Brain microvascular endothelial cell (primary cell): ENCODE results near the gene MUC5B.

Experiments used
- DNase-seq: peaks from one replicate; pipeline ENCODE4 v3.0.0-alpha.2; 2020
- H3K27ac ChIP-seq: fragments of 250-450 bp; sonication (Bioruptor Pico); 2 replicates; pipeline ENCODE4 v1.5.1; 2020; ENCODE audit warnings: mild to moderate bottlenecking, moderate library complexity
- H3K27me3 ChIP-seq: fragments of 250-450 bp; sonication (Bioruptor Pico); replicated peaks from 2 replicates; pipeline ENCODE4 v1.5.1; 2020; ENCODE audit warnings: mild to moderate bottlenecking
- H3K36me3 ChIP-seq: fragments of 250-450 bp; sonication (Bioruptor Pico); replicated peaks from 2 replicates; pipeline ENCODE4 v1.5.1; 2020; ENCODE audit warnings: mild to moderate bottlenecking
- H3K4me3 ChIP-seq: 2 replicates; pipeline ENCODE4 v1.5.1; 2011; ENCODE audit warnings: low read depth, mild to moderate bottlenecking, control low read depth, low read length, moderate library complexity
- in situ Hi-C: cut with HindIII; loops from 2 replicates; pipeline ENCODE4 v1.10.0; 2017; ENCODE audit warnings: low sequenced_read_pairs, low pct_ligation_motif_present
- TF ChIP-seq, protein P1 (sequence below): IDR thresholded peaks from 2 replicates; pipeline ENCODE4 v1.5.1; 2011; ENCODE audit warnings: low read depth, mild to moderate bottlenecking, moderate library complexity, low read length, control low read depth, inconsistent platforms; ENCODE audit errors: missing control alignments

The MUC5B gene

DNA sequence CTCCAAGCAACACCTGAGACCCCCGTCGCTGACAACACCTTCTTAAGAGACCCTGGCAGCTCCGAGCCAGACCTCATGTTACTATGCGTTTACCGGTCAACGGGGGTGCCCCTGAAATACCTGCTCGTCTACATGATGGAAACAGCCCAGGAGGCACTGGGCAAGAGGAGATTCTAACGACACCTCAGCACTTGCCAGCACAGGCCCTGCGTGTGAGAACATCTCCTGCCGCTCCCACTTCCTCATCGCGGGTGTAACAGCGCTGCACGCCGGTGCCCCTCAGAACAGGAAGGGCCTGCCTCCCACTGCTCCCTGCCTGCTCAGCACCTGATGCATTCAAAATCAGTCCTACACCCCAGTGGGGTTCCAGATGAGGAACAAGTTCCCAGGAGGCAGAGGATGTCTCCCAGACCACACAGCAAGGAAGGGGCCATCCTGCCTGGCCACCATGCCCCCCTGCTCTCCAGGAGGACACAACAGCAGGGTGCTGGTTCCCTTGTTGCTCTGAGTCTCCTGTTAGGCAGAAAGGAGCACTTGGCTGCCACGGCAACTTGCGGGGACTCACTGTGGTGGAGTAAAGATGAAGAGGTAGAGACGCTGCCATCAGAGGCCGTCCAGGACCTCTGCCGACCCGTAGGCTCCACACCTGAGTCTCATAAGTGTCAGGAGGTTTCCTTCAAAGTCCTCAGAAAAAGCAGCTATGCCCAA is 84.5 kb downstream of the MUC5B start:
- in situ Hi-C loops, result no loop called here
- no peaks in the 10 kb centered on the region for H3K27me3 ChIP-seq
- TF ChIP-seq, protein P1, sequence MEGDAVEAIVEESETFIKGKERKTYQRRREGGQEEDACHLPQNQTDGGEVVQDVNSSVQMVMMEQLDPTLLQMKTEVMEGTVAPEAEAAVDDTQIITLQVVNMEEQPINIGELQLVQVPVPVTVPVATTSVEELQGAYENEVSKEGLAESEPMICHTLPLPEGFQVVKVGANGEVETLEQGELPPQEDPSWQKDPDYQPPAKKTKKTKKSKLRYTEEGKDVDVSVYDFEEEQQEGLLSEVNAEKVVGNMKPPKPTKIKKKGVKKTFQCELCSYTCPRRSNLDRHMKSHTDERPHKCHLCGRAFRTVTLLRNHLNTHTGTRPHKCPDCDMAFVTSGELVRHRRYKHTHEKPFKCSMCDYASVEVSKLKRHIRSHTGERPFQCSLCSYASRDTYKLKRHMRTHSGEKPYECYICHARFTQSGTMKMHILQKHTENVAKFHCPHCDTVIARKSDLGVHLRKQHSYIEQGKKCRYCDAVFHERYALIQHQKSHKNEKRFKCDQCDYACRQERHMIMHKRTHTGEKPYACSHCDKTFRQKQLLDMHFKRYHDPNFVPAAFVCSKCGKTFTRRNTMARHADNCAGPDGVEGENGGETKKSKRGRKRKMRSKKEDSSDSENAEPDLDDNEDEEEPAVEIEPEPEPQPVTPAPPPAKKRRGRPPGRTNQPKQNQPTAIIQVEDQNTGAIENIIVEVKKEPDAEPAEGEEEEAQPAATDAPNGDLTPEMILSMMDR, result no peak
- no peak overlapping the region for H3K4me3 ChIP-seq
- H3K27ac ChIP-seq, result no peak overlapping the region
- no peaks in the 10 kb centered on the region for H3K36me3 ChIP-seq
- no peak for DNase-seq

DNA sequence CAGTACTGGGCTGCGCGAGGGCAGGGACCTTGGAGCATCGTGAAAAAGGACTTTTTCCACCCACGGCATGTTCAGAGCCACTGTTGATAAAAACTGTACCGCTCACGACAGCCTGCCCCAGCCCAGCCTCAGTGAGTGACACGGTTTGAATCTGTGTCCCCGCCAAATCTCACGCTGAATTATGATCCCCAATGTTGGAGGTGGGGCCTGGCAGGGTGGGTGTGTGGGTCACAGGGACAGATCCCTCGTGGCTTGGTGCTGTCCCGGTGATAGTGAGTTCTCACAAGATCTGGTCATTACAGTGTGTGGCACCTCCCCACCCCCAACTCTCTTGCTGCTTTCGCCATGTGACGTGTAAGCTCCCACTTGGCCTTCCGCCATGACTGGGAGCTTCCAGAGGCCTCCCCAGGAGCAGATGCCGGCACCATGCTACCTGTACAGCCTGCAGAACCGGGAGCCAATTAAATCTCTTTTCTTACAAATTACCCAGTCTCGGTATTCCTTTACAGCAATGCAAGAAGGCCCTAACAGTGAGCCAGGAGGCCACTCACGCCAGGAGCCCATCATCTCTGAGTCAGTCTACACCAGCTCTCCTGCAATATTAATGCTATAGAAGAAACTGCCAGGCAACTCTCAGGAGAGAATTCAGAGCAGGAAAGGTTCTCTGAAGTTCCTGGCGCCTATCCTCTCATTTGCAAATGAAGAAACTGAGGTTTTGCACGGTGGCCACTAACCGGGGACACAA is 85.3 kb downstream of the MUC5B start:
- no peaks in the 10 kb centered on the region for H3K27me3 ChIP-seq
- DNase-seq, result no peak
- TF ChIP-seq, protein P1, result no peak
- peak overlapping the region; percentile 65 for H3K4me3 ChIP-seq
- H3K36me3 ChIP-seq, result no peaks in the 10 kb centered on the region
- in situ Hi-C loops, result no loop called here
- H3K27ac ChIP-seq, result no peak overlapping the region

DNA sequence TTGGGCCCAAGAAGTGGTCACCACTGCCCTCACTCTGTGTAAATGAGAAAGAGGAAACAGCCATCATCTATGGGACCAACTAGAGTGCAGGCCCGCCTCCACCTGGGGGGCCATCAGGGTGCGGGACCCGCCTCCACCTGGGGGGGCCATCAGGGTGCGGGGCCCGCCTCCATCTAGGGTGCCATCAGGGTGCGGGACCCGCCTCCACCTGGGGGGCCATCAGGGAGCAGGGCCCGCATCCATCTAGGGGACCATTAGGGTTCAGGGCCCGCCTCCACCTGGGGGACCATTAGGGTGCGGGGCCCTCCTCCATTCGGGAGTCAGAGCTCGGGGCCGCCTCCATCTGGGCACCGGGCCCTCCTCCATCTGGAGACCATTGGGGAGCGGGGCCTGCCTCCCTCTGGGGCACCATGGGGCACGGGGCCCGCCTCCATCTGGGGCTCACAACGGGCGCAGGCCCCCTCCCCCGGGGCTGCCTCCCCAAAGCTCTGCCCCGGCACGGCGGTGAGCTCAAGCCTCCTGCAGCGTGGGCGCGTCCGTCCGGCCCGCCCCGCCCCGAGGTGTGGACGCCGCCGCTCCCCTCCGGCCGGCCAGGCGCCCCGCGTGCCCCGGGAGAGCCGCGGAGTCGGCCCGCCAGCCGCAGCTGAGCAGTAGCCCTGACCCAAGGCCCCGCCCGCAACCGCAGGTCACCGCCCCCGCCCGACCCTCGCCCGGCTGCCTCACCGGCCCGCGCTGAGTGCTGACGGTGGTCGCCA is 86.1 kb downstream of the MUC5B start:
- H3K27me3 ChIP-seq, result no peaks in the 10 kb centered on the region
- in situ Hi-C loops, result no loop called here
- H3K36me3 ChIP-seq, result no peaks in the 10 kb centered on the region
- DNase-seq, result no peak
- TF ChIP-seq, protein P1, result no peak
- H3K27ac ChIP-seq, result peak overlapping the region; percentile 54
- peak overlapping the region; percentile 65 for H3K4me3 ChIP-seq

DNA sequence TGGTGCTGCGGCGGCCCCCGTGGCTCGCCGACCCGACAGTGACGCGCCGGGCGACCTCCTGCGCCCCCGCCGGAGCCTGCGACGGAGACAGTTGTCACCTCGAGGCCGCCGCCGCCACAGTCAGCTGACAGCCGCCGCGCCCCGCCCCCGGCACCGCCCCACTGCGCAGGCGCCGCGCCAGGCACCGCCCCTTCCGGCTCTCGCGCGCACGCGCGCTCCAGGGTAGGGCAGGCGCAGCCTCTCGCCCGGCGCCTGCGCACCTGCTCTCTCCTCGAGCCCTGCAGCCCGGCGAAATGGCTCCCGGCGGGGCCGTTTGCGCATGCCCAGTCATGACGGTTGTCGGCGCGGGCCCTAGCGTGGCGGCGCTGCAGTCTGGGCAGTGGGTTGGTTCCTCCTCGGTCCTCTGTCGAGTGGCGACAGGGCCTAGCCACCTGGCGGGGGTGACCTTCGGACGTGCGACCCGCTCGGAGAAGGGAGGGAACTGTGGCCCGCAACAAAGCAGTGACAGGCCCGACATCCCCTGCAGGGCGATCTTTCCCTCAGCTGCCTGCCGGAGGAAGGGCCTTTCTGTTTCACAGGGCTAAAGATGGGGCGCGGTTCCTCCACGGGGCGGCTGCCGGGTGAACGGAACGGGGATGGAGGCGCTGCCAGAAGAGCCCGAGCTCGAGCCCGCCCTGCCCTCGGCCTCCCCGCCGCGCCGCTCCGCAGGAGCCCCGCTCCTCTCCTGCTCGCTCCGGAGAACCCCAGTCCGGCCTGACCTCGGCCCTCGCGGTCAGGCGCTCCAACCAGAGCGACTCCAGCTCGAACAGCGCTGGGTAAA is 86.8 kb downstream of the MUC5B start, which contains the start of gene TOLLIP:
Gene TOLLIP (minus strand): TSS at position 135 of the 820 bp plus-strand sequence. CDS start 134 bp downstream, at position 1.
- DNase-seq, result peak; percentile 84
- peak within 1 kb of the TSS; percentile 74 for H3K4me3 ChIP-seq

GRCh38 chr11:1310318-1310687 is 87.4 kb downstream of the MUC5B start:
- in situ Hi-C loops, result no loop called here
- no peaks in the 10 kb centered on the region for H3K36me3 ChIP-seq
- TF ChIP-seq, protein P1, result no peak
- DNase-seq, result no peak
- H3K27me3 ChIP-seq, result no peaks in the 10 kb centered on the region
- no peak overlapping the region for H3K27ac ChIP-seq
- peak overlapping the region; percentile 74 for H3K4me3 ChIP-seq

More for the DNA sequence above, 86.8 kb downstream of the MUC5B start, which contains the start of gene TOLLIP:
- in situ Hi-C loops, result no loop called here
- TF ChIP-seq, protein P1, result peak; percentile 41
- Histone ChIP-seq H3K36me3 (no peaks in the 10 kb centered on the region), H3K27me3 (no peaks in the 10 kb centered on the region), H3K27ac (peak within 1 kb of the TSS; percentile 55)
